HG02870 (cell line): ENCODE results near the gene C1QL3.

Experiments
- ATAC-seq: cut with Tn5 transposase; IDR thresholded peaks from one replicate; pipeline ENCODE4 v1.9.1; 2021; ENCODE audit warnings: mild to moderate bottlenecking, moderate library complexity; ENCODE audit not compliant: unreplicated experiment

C1QL3 gene

GRCh38 chr10:16497911-16498310 is 23.8 kb downstream of the C1QL3 start:
- ATAC-seq, result no peak

- no peak for ATAC-seq
Observed at GRCh38 chr10:16493884-16494536, 27.7 kb downstream of the C1QL3 start.

- no peak for ATAC-seq
Observed at GRCh38 chr10:16491933-16492332, 29.7 kb downstream of the C1QL3 start.

- no peak for ATAC-seq
Observed at GRCh38 chr10:16490511-16490910, 31.2 kb downstream of the C1QL3 start.

- ATAC-seq, result no peak
Observed at GRCh38 chr10:16483241-16483917, 38.3 kb downstream of the C1QL3 start.

- ATAC-seq, result no peak
Observed at GRCh38 chr10:16481052-16481728, 40.5 kb downstream of the C1QL3 start.

- no peak for ATAC-seq
Observed at GRCh38 chr10:16478801-16479200, 42.9 kb downstream of the C1QL3 start.

- ATAC-seq, result no peak
Observed at GRCh38 chr10:16477757-16478156, 43.9 kb downstream of the C1QL3 start.

- no peak for ATAC-seq
Observed at GRCh38 chr10:16472828-16473227, 48.9 kb downstream of the C1QL3 start.

- ATAC-seq, result no peak
Observed at GRCh38 chr10:16470747-16471146, 50.9 kb downstream of the C1QL3 start.

GRCh38 chr10:16466001-16466400 is 55.7 kb downstream of the C1QL3 start:
- ATAC-seq, result no peak
